DOHH2 (cell line): ENCODE data around the gene TIGD7.

Experiments
- H3F3A ChIP-seq: fragments of 200-600 bp; sonication (generic), shearing (Covaris generic); 2 replicates; pipeline ENCODE4 v1.6.0; 2016; ENCODE audit warnings: antibody characterized with exemption, mild to moderate bottlenecking; ENCODE audit not compliant: control insufficient read depth, insufficient read depth
- H3K27ac ChIP-seq: fragments of 200-600 bp; sonication (generic); 2 replicates; pipeline ENCODE4 v1.5.1; 2014; ENCODE audit warnings: low read depth, mild to moderate bottlenecking, low read length, moderate library complexity
- H3K27me3 ChIP-seq: fragments of 200-600 bp; sonication (generic); 2 replicates; pipeline ENCODE4 v1.6.1; 2014; ENCODE audit warnings: mild to moderate bottlenecking, low read length, mixed read lengths; ENCODE audit not compliant: control insufficient read depth
- H3K36me3 ChIP-seq: fragments of 200-600 bp; sonication (generic); 2 replicates; pipeline ENCODE4 v1.6.1; 2014; ENCODE audit warnings: mild to moderate bottlenecking, low read length, moderate library complexity, mixed read lengths; ENCODE audit not compliant: control insufficient read depth
- H3K4me1 ChIP-seq: fragments of 200-600 bp; sonication (generic); 2 replicates; pipeline ENCODE4 v1.6.1; 2014; ENCODE audit warnings: mild to moderate bottlenecking, low read length, mixed read lengths; ENCODE audit not compliant: control insufficient read depth
- H3K4me2 ChIP-seq: fragments of 200-600 bp; sonication (generic); 2 replicates; pipeline ENCODE4 v1.6.0; 2014; ENCODE audit warnings: mild to moderate bottlenecking, low read length, moderate library complexity
- H3K4me3 ChIP-seq: fragments of 200-600 bp; sonication (generic); 2 replicates; pipeline ENCODE4 v1.5.1; 2014; ENCODE audit warnings: mild to moderate bottlenecking, low read length, mixed read lengths
- H3K79me2 ChIP-seq: fragments of 200-600 bp; sonication (generic); 2 replicates; pipeline ENCODE4 v1.6.1; 2014; ENCODE audit warnings: mild to moderate bottlenecking, low read length, mixed read lengths; ENCODE audit not compliant: control insufficient read depth
- H3K9me2 ChIP-seq: fragments of 200-600 bp; sonication (generic); replicated peaks from 2 replicates; pipeline ENCODE4 v1.6.1; 2014; ENCODE audit warnings: mild to moderate bottlenecking, low read length, mixed read lengths; ENCODE audit not compliant: control insufficient read depth
- H3K9me3 ChIP-seq: fragments of 200-600 bp; sonication (generic); 2 replicates; pipeline ENCODE4 v1.6.1; 2014; ENCODE audit warnings: antibody characterized with exemption, low read length, mixed read lengths; ENCODE audit not compliant: control insufficient read depth, insufficient read depth
- H4K20me1 ChIP-seq: fragments of 200-600 bp; sonication (generic); 2 replicates; pipeline ENCODE4 v1.6.0; 2014; ENCODE audit warnings: low read depth, mild to moderate bottlenecking, antibody characterized with exemption, low read length, moderate library complexity; ENCODE audit not compliant: control insufficient read depth, insufficient read depth
- EZH2phosphoT487 ChIP-seq: fragments of 200-600 bp; sonication (generic); IDR thresholded peaks from 2 replicates; pipeline ENCODE4 v1.6.1; 2017; ENCODE audit warnings: borderline replicate concordance, mild to moderate bottlenecking, antibody characterized with exemption, low read length, moderate library complexity, mixed read lengths
- TF ChIP-seq, protein P1 (sequence below): fragments of 200-600 bp; sonication (generic); IDR thresholded peaks from one replicate; pipeline ENCODE4 v1.5.1; 2014; ENCODE audit warnings: antibody characterized with exemption, mild to moderate bottlenecking, low read depth, low read length; ENCODE audit not compliant: poor library complexity, severe bottlenecking

The TIGD7 gene

DNA sequence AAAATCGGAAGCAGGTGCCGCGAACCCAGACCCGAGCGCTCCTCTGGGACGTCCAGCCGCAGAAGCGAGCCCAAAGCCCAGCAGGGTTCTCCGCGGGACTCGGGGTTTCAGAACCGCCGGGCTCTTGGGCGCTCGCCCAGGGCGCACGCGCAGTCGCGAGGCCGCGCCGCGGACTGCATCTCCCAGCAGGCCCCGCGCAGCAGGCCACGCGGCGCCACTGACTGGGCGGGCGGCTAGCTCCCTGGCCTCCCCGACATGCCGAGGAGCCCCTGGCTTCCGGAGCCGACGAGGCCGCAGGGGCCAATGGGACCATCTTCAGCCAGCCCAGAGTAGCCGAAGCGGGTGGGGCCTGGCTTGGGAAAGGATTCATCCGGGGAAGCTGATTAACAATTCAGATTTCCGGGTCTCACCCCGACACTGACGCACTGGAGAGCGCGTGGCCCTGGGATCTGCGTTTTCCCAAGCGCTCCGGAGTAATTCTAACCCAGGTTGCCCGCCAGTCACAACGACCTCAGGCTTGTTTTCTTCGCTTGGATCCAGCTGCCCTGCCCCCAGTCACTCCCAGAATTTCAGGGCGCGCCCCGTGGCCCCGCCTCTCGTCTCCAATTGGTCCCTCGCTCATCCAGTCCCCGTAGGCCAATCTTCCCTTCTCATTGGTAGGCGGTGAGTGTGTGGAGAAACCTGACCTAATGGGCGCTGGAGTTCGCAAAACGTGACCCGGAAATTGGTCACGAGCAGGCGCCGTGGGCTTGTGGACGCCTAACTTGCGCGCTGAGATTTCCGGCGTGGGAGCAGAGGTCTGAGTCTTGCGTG is 22.3 kb downstream of the TIGD7 start, which contains the start of gene ZNF263:
ZNF263 (plus strand) TSS at position 762 of the 813 bp plus-strand sequence. CDS start 328 bp downstream, outside the sequence.
- Histone ChIP-seq H3K4me3 (peak within 1 kb of the TSS; percentile 77), H3K79me2 (peaks cover 45% of the 10 kb centered on the region), H4K20me1 (no peaks in the 10 kb centered on the region), H3K4me2 (peak within 1 kb of the TSS; percentile 98), H3K9me3 (peaks cover 35% of the 10 kb centered on the region), H3K27me3 (no peaks in the 10 kb centered on the region), H3K9me2 (no peaks in the 10 kb centered on the region), H3K4me1 (peaks cover 24% of the 10 kb centered on the region), H3K27ac (peak within 1 kb of the TSS; percentile 84), H3K36me3 (peaks cover 43% of the 10 kb centered on the region), H3F3A (no peaks in the 10 kb centered on the region)
- no peak for TF ChIP-seq EZH2phosphoT487
- TF ChIP-seq, protein P1, sequence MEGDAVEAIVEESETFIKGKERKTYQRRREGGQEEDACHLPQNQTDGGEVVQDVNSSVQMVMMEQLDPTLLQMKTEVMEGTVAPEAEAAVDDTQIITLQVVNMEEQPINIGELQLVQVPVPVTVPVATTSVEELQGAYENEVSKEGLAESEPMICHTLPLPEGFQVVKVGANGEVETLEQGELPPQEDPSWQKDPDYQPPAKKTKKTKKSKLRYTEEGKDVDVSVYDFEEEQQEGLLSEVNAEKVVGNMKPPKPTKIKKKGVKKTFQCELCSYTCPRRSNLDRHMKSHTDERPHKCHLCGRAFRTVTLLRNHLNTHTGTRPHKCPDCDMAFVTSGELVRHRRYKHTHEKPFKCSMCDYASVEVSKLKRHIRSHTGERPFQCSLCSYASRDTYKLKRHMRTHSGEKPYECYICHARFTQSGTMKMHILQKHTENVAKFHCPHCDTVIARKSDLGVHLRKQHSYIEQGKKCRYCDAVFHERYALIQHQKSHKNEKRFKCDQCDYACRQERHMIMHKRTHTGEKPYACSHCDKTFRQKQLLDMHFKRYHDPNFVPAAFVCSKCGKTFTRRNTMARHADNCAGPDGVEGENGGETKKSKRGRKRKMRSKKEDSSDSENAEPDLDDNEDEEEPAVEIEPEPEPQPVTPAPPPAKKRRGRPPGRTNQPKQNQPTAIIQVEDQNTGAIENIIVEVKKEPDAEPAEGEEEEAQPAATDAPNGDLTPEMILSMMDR = no peak

DNA sequence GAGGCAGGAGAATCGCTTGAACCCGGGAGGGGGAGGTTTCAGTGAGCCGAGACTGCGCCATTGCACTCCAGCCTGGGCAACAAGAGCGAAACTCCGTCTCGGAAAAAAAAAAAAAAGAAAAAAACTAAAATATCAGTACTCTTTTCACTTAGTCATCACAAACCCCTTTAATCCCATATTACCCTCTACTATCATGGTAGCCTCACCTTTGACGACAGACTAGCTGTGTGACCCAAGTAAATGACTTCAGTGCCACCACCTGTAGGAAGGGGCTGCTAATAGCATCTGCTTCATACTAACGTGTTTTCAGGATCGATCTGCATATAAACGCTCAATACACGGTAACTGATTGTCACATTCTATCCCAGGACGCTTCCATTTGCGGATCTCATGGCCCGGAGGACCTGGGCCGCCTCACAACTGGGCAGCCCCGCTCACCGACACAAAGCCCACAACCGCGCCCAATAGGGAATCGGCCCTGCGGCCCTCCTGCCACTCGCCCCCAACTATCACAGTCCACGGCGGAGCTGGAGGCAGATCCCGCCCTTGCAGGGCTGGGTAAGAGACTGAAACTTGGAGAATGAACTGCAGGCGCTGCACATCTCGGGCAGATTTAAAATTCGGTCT is 23.0 kb downstream of the TIGD7 start:
- H3K4me3 ChIP-seq = peak overlapping the region; percentile 77
- H3K9me2 ChIP-seq = no peaks in the 10 kb centered on the region
- H3K36me3 ChIP-seq = peaks cover 38% of the 10 kb centered on the region
- H3K9me3 ChIP-seq = peaks cover 32% of the 10 kb centered on the region
- H4K20me1 ChIP-seq = no peaks in the 10 kb centered on the region
- peaks cover 24% of the 10 kb centered on the region for H3K4me1 ChIP-seq
- no peaks in the 10 kb centered on the region for H3F3A ChIP-seq
- H3K27ac ChIP-seq = peak overlapping the region; percentile 84
- peaks cover 2% of the 10 kb centered on the region for H3K27me3 ChIP-seq
- peak overlapping the region; percentile 98 for H3K4me2 ChIP-seq
- TF ChIP-seq, protein P1 = no peak
- no peak for TF ChIP-seq EZH2phosphoT487
- H3K79me2 ChIP-seq = peaks cover 39% of the 10 kb centered on the region

DNA sequence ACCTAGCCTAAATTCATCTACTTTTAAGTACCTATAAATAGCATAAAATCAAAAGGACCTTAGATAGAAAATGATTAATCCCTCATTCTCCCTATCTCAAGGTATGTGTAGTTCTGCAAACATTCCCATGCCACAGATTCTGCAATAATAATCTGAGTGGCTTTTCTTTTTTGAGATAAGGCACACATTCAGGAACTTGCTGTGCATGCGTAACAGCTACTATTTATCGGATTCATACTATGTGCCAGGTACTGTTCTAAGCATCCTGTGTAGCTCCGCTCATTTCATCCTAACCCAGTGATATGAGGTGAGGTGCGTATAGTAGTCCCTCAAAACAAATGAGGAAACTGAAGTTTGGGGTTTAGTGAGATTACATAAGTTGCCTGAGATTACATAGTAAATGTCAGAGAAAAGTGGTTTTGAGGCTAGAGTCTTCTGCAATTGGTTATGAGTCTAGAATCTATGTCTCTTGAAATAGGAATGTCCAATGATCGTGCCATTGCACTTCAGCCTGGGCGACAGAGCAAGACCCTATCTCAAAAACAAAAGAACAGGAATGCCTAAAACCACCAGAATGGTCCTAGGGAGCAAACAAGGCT is 23.9 kb downstream of the TIGD7 start:
- no peak for TF ChIP-seq EZH2phosphoT487
- TF ChIP-seq, protein P1 = no peak
- Histone ChIP-seq H3F3A (no peaks in the 10 kb centered on the region), H4K20me1 (no peaks in the 10 kb centered on the region), H3K79me2 (peaks cover 31% of the 10 kb centered on the region), H3K4me3 (no peak overlapping the region), H3K27ac (no peak overlapping the region), H3K9me2 (no peaks in the 10 kb centered on the region), H3K4me2 (no peak overlapping the region), H3K36me3 (peaks cover 29% of the 10 kb centered on the region), H3K9me3 (peaks cover 24% of the 10 kb centered on the region), H3K27me3 (peaks cover 11% of the 10 kb centered on the region), H3K4me1 (peaks cover 24% of the 10 kb centered on the region)
